ENCODE data around the gene LCLAT1.
"Not testable (repeated sequence)": the region's sequence is repeated elsewhere in the genome, so short reads cannot be mapped to it uniquely, and the experiment has no call there.

Gene LCLAT1

GRCh38 chr2:30612371-30612770 is 165.3 kb downstream of the LCLAT1 start:
- no peak for DNase-seq

- DNase-seq = no peak
Observed at GRCh38 chr2:30613001-30613400, 166.0 kb downstream of the LCLAT1 start.

GRCh38 chr2:30614227-30614626 is 167.2 kb downstream of the LCLAT1 start:
- not testable (repeated sequence) for DNase-seq

GRCh38 chr2:30615926-30616325 is 168.9 kb downstream of the LCLAT1 start:
- no peak for DNase-seq

GRCh38 chr2:30620102-30620501 is 173.1 kb downstream of the LCLAT1 start:
- no peak for DNase-seq

GRCh38 chr2:30621836-30622235 is 174.8 kb downstream of the LCLAT1 start:
- DNase-seq = no peak

GRCh38 chr2:30622452-30622851 is 175.4 kb downstream of the LCLAT1 start:
- DNase-seq = no peak

- DNase-seq = no peak
Observed at GRCh38 chr2:30625276-30625675, 178.2 kb downstream of the LCLAT1 start.

- DNase-seq = no peak
Observed at GRCh38 chr2:30625701-30626100, 178.7 kb downstream of the LCLAT1 start.

GRCh38 chr2:30626397-30626796 is 179.4 kb downstream of the LCLAT1 start:
- DNase-seq = no peak

- DNase-seq = no peak
Observed at GRCh38 chr2:30627151-30627550, 180.1 kb downstream of the LCLAT1 start.

- no peak for DNase-seq
Observed at GRCh38 chr2:30628341-30628740, 181.3 kb downstream of the LCLAT1 start.

GRCh38 chr2:30629866-30630265 is 182.8 kb downstream of the LCLAT1 start:
- DNase-seq = no peak

- DNase-seq = no peak
Observed at GRCh38 chr2:30631051-30631671, 184.1 kb downstream of the LCLAT1 start.

- no peak for DNase-seq
Observed at GRCh38 chr2:30633039-30633438, 186.0 kb downstream of the LCLAT1 start.

- no peak for DNase-seq
Observed at GRCh38 chr2:30636311-30636710, 189.3 kb downstream of the LCLAT1 start.

- DNase-seq = no peak
Observed at GRCh38 chr2:30639836-30640235, 192.8 kb downstream of the LCLAT1 start.

GRCh38 chr2:30641765-30642345 is 194.8 kb downstream of the LCLAT1 start:
- DNase-seq = no peak

- not testable (repeated sequence) for DNase-seq
Observed at GRCh38 chr2:30643013-30643412, 196.0 kb downstream of the LCLAT1 start.

- DNase-seq = no peak
Observed at GRCh38 chr2:30643674-30644073, 196.6 kb downstream of the LCLAT1 start.

GRCh38 chr2:30645081-30645744 is 198.2 kb downstream of the LCLAT1 start:
- DNase-seq = no peak

- DNase-seq = no peak
Observed at GRCh38 chr2:30645745-30646119, 198.7 kb downstream of the LCLAT1 start.

GRCh38 chr2:30647752-30648457 is 200.9 kb downstream of the LCLAT1 start:
- DNase-seq = no peak

- no peak for DNase-seq
Observed at GRCh38 chr2:30649278-30649677, 202.2 kb downstream of the LCLAT1 start.

All from NCI-H526 (cell line).